Smooth muscle cell (in vitro differentiated cells): Measurements from ENCODE around the gene SCARB1. TPM values are rescaled to one million over a fixed set of nuclear protein-coding genes. Genes with fewer than 3 reads are reported as not detected.

Source experiments
- DNase-seq: peaks from one replicate; lab custom pipeline; 2025; ENCODE audit not compliant: unreplicated experiment; lab: John Stamatoyannopoulos, UW
- H2AFZ ChIP-seq: fragments of 200-600 bp; sonication (generic); 2 replicates; pipeline ENCODE4 v1.6.0; 2016; ENCODE audit warnings: antibody characterized with exemption, low read depth, mild to moderate bottlenecking
- H3F3A ChIP-seq: fragments of 200-600 bp; sonication (generic); 2 replicates; pipeline ENCODE4 v1.6.0; 2017; ENCODE audit warnings: antibody characterized with exemption, low read depth
- H3K27ac ChIP-seq: fragments of 200-600 bp; sonication (generic); 2 replicates; pipeline ENCODE4 v1.5.1; 2016; ENCODE audit warnings: low read depth, mild to moderate bottlenecking
- H3K27me3 ChIP-seq: fragments of 200-600 bp; sonication (generic); 2 replicates; pipeline ENCODE4 v1.6.1; 2016; ENCODE audit warnings: low read depth, mild to moderate bottlenecking
- H3K36me3 ChIP-seq: fragments of 200-600 bp; sonication (generic); 2 replicates; pipeline ENCODE4 v1.5.1; 2016; ENCODE audit warnings: low read depth
- H3K4me1 ChIP-seq: fragments of 200-600 bp; sonication (generic); 2 replicates; pipeline ENCODE4 v1.5.1; 2016; ENCODE audit warnings: low read depth
- H3K4me2 ChIP-seq: fragments of 200-600 bp; sonication (generic); 2 replicates; pipeline ENCODE4 v1.6.0; 2016; ENCODE audit warnings: mild to moderate bottlenecking
- H3K4me3 ChIP-seq: fragments of 200-600 bp; sonication (generic); 2 replicates; pipeline ENCODE4 v1.5.1; 2016; ENCODE audit warnings: mild to moderate bottlenecking
- H3K79me2 ChIP-seq: fragments of 200-600 bp; sonication (generic); 2 replicates; pipeline ENCODE4 v1.6.0; 2016; ENCODE audit warnings: low read depth, mild to moderate bottlenecking
- H3K9ac ChIP-seq: fragments of 200-600 bp; sonication (generic); 2 replicates; pipeline ENCODE4 v1.6.0; 2016; ENCODE audit warnings: low read depth
- H3K9me3 ChIP-seq: fragments of 200-600 bp; sonication (generic); replicated peaks from 2 replicates; pipeline ENCODE4 v1.5.1; 2016; ENCODE audit warnings: low read depth
- H4K20me1 ChIP-seq: fragments of 200-600 bp; sonication (generic); 2 replicates; pipeline ENCODE4 v1.6.0; 2016; ENCODE audit warnings: low read depth
- CTCF ChIP-seq: fragments of 200-600 bp; sonication (generic); IDR thresholded peaks from 2 replicates; pipeline ENCODE4 v1.5.1; 2017; ENCODE audit warnings: borderline replicate concordance, mild to moderate bottlenecking, antibody characterized with exemption; ENCODE audit not compliant: insufficient read depth, poor library complexity, severe bottlenecking
- WGBS: methylation state at CpG from one replicate; pipeline ENCODE4 v1.1.7; 2016; ENCODE audit warnings: low lambda C conversion rate; 5-methylcytosine and 5-hydroxymethylcytosine counted together
- polyA plus RNA-seq: library from polyadenylated mRNA; unstranded; fragments of >200 nt; fragmentation: Nextera tagmentation; extraction: Ambion mirVana; gene quantifications from 2 replicates; pipeline ENCODE4 v1.2.1, GENCODE V29; 2016
- total RNA-seq: library from RNA; depleted of rRNA; stranded (reverse); fragments of >200 nt; gene quantifications from 2 replicates; pipeline ENCODE4 v1.2.3, GENCODE V29; 2014

Gene SCARB1
- total and polyA plus RNA-seq, 2 experiments from 2014 or later, result 6.8 to 10.1 TPM

- no peak for DNase-seq
- no peaks in the 10 kb centered on the region for H3F3A ChIP-seq
- no peak overlapping the region for H3K27ac ChIP-seq
- H3K27me3 ChIP-seq, result no peaks in the 10 kb centered on the region
- no peak overlapping the region for H3K9ac ChIP-seq
- TF ChIP-seq CTCF, result no peak
- H3K4me3 ChIP-seq, result no peak overlapping the region
- H3K9me3 ChIP-seq, result no peaks in the 10 kb centered on the region
- no peak overlapping the region for H2AFZ ChIP-seq
- 98% methylated on average over 10 of the region's 12 CpGs for WGBS
- no peaks in the 10 kb centered on the region for H3K4me1 ChIP-seq
- no peaks in the 10 kb centered on the region for H3K36me3 ChIP-seq
- H3K4me2 ChIP-seq, result no peak overlapping the region
- no peaks in the 10 kb centered on the region for H3K79me2 ChIP-seq
- H4K20me1 ChIP-seq, result no peaks in the 10 kb centered on the region
Observed at GRCh38 chr12:124778411-124778810, 85.3 kb downstream of the SCARB1 start.

GRCh38 chr12:124777399-124778372 is 86.0 kb downstream of the SCARB1 start:
- H3K4me1 ChIP-seq, result no peaks in the 10 kb centered on the region
- no peak overlapping the region for H3K4me2 ChIP-seq
- H3F3A ChIP-seq, result no peaks in the 10 kb centered on the region
- H3K27ac ChIP-seq, result no peak overlapping the region
- no peak for DNase-seq
- H4K20me1 ChIP-seq, result no peaks in the 10 kb centered on the region
- no peak overlapping the region for H2AFZ ChIP-seq
- H3K9ac ChIP-seq, result no peak overlapping the region
- no peak overlapping the region for H3K4me3 ChIP-seq
- H3K27me3 ChIP-seq, result no peaks in the 10 kb centered on the region
- no peaks in the 10 kb centered on the region for H3K79me2 ChIP-seq
- H3K9me3 ChIP-seq, result no peaks in the 10 kb centered on the region
- no peak for TF ChIP-seq CTCF
- 95% methylated on average over 30 of the region's 31 CpGs for WGBS
- no peaks in the 10 kb centered on the region for H3K36me3 ChIP-seq

GRCh38 chr12:124776125-124776513 is 87.5 kb downstream of the SCARB1 start:
- Histone ChIP-seq H3K4me2 (peak overlapping the region; percentile 12), H3K27me3 (no peaks in the 10 kb centered on the region), H3K9ac (no peak overlapping the region), H3F3A (no peaks in the 10 kb centered on the region), H3K36me3 (no peaks in the 10 kb centered on the region), H3K9me3 (no peaks in the 10 kb centered on the region), H3K27ac (peak overlapping the region; percentile 19), H4K20me1 (no peaks in the 10 kb centered on the region), H3K79me2 (no peaks in the 10 kb centered on the region), H2AFZ (no peak overlapping the region), H3K4me3 (no peak overlapping the region), H3K4me1 (no peaks in the 10 kb centered on the region)
- WGBS, result 44% methylated on average over 5 of the region's 5 CpGs
- TF ChIP-seq CTCF, result no peak
- DNase-seq, result no peak
